AG08395 (cell line): ENCODE measurements around the gene SUN5.
"Not testable (repeated sequence)": the region's sequence is repeated elsewhere in the genome, so short reads cannot be mapped to it uniquely, and the experiment has no call there.

Experiments
- DNase-seq: peaks from one replicate; pipeline ENCODE4 v3.0.0; 2012; ENCODE audit warnings: mixed read lengths, low spot score

Gene SUN5

DNA sequence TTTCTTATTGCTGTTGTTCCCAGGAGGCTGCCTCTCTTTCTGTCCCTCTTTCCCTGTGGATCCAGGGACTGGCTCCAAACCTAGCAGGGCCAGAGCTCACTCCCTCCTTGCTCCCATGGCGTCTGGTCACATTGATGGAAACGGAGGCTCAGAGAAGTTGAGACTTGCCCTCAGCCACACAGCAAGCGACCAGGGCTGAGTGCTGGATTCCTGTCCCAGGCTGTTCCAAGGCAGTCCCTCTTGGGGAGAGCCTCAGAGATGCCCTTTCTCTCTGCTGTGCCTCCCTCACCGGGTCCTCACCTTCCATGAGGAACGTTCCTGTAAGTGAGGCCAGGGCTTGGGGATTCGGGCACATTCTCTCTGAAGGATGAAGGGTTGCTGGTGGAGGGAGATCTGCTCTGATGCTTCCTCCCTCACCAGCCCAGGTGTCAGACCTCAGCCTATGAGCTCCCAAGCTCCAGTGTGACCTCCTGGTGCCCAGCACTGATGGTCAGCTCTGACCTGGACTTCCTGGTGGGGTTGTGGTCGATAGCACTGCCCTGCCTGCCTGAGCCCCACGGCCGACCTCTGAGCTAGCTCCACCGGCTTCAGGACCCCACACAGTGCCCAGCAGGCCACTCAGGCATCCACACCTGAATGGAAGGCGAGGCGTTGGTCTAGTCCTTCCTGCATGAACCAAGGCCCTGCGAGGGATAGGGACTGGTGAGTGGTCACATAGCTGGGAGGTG lies 26.8 kb downstream of the SUN5 start:
- no peak for DNase-seq

- DNase-seq: no peak
Observed at GRCh38 chr20:32976746-32977145, 27.5 kb downstream of the SUN5 start.

DNA sequence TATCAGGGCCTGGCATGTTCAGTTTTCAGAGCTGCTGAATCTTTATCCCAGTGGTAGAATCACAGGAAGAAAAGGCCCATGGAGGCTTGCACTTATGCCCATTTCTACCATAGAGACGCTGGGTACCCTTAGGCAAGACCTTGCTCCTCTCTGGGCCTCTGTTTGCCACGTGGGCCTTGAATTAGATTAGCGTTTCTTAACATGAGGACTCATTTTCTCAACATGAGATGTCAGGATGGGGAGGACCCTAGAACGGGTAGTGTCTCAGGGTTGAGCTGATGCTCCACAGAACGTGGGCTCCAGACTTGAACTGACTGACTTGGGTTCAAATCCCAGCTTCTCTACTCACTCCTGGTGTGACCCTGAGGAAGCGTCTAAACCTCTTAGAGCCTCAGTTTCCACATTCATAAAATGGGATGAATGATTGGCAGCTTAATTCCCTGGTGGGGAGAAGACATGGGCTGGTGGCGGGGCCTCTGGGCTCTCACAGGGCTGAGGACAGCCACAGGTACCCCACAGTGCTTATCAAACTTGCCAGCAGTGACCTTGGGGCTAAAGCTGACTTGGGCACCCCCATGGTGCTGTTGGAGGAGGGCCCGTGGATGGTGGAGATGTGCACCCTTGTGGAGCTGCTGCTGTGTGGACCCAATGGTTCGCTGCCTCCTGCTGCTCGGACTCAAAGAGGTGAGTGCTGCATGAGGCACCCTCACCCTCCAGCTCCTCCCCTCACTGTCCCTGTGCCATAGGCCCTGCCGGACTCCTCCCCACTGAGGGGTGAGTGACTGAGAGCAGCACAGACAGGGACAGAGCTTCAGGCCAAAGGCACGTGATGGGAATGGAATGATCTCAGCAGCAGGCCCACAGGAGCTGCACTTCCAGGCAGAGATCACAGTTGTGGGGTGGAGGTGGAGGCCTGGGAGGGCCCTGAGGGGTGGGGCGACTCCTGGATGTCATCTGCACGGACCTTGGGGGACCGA lies 28.2 kb downstream of the SUN5 start:
- DNase-seq: no peak

DNA sequence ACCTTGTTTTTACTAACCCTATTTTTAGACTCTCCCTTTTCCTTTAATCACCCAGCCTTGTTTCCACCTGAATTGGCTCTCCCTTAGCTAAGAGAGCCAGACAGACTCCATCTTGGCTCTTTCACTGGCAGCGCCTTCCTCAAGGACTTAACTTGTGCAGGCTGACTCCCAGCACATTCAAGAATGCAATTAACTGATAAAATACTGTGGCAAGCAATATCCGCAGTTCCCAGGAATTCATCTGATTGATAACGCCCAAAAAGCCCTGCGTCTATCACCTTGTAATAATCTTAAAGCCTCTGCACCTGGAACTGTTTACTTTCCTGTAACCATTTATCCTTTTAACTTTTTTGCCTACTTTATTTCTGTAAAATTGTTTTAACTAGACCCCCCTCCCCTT lies 29.1 kb downstream of the SUN5 start:
- DNase-seq: not testable (repeated sequence)

DNA sequence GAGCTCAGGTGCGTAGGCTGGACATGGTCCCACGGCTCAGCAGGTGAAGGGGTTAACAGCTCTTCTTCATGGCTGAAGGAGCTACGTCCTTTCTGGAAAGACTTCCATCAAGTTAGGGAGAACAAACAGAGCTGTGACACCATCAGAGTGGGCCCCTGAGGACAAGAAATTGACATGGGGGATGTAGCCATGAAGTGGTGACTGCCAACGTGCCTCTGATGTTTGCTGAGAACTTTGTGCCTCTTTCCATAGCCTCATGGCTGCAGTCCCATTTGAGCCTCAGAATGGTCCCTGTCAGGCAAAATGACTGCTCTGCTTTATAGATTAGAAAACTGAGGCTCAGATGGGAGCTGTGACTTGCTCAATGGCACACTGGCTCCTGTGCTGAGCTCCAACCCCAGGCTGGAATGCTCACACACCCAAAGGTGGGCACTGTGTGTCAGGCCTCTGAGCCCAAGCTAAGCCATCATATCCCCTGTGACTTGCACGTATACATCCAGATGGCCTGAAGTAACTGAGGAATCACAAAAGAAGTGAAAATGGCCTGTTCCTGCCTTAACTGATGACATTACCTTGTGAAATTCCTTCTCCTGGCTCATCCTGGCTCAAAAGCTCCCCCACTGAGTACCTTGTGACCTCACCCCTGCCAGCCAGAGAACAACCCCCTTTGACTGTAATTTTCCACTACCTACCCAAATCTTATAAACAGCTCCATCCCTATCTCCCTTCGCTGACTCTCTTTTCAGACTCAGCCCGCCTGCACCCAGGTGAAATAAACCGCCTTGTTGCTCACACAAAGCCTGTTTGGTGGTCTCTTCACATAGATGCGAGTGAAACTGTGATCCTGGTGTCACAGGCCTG lies 29.8 kb downstream of the SUN5 start:
- not testable (repeated sequence) for DNase-seq

DNA sequence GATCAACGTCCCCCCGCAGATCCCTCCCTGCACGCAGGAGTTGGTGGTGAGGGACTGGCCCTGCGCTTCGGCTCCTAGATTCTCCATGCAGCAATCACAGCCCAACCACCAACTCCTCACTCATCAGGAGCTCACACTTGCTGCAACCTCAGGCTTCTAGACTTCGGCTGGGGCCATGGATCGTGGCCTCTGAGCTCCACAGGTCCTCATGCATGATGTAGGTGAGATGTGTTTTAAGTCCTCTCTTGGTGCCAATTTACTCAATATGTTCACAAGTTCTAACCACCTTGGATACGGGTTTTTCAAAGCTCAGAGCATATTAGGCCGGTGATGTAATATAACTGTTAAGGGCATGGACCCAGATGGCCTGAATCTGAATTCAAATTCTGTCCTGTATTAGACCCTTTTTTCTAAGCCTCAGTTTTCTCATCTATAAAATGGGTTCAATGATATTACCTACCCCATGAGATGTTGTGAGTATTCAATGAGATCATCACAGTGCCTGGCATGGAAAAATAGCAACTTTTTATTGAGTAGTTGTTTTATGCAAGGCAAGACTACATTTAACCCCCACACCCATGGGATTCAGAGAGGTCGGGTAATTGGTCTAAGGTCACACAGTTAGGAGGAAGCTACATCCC lies 31.0 kb downstream of the SUN5 start:
- DNase-seq: no peak

- no peak for DNase-seq
Observed at GRCh38 chr20:32972181-32973076, 31.8 kb downstream of the SUN5 start.

DNA sequence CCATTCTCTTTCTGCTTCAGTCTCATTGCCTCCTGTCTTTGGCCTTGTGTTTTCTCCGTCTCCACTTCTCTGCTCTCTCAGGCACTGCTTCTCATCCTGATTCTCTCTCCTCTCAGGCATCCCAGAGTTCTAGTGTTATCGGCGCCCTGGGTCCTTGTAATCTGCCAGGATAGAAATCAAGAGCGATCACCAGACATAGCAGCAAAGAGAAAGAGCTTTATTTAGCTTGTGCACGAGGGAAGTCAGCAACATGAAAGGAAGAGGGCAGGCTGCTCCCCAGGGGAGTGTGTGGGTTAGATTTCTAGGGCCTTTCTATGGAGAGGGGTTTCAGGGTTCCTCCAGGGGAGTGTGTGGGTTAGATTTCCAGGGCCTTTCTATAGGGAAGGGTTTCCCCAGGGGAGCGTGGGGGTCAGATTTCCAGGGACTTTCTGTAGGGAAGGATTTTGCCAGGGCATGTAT lies 32.5 kb downstream of the SUN5 start:
- no peak for DNase-seq

- DNase-seq: no peak
Observed at GRCh38 chr20:32970973-32971300, 33.3 kb downstream of the SUN5 start.

GRCh38 chr20:32970115-32970972 lies 33.9 kb downstream of the SUN5 start:
- no peak for DNase-seq

- DNase-seq: no peak
Observed at GRCh38 chr20:32969356-32970114, 34.7 kb downstream of the SUN5 start.

DNA sequence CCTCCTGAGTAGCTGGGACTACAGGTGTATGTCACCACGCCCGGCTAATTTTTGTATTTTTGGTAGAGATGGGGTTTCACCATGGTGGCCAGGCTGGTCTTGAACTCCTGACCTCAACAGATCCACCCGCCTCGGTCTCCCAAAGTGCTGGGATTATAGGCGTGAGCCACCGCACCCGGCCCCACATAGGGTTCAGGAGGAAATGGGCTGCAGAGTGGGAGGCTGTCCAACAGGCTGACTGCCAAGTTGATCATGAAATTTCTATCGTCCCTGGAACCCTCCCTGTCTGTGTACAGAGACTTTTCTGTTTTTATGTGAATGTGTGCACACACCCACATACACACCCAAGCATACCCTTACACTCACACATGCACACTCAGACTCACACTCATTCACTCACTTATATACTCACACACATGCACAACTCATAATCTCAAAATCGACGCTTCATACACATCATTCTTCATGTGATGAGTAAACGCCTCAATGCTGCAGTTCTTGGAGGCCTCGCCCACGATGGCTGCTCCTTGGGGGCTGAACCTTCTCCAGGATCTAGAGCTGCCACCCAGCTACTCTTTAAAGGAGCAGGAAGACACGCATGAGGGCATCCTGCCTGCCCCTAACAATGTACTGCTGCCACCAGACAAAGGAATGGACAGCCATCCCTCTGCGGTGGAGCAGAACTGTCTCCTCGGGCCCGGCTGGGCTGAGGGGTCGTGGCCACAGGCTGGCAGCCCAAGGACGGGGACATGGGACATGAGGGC lies 35.6 kb downstream of the SUN5 start:
- no peak for DNase-seq

- DNase-seq: no peak
Observed at GRCh38 chr20:32967961-32968457, 36.2 kb downstream of the SUN5 start.

GRCh38 chr20:32966881-32967781 lies 37.1 kb downstream of the SUN5 start:
- no peak for DNase-seq

DNA sequence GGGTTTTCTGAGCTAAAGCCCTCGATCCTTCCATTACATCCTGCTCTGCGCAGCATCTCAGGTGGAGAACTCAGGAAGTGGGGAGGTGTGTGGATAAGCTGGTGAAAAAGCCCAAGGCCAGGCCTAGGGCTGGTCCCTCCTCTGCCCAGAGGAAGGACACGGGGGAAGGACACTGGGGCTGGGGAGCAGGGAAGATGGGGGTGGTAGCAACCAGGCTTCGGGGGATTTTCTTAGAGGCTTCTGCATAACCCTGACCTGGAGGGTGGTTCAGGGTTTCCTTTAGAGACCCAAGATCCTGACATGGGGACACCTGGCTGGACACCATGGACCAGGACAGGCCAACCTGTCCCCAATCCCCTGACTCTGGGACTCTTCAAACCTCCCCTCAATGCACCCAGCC lies 37.9 kb downstream of the SUN5 start:
- DNase-seq: no peak

GRCh38 chr20:32965581-32966373 lies 38.5 kb downstream of the SUN5 start:
- no peak for DNase-seq
